Activated CD4-positive, alpha-beta T cell treated with anti-CD3 and anti-CD28 coated beads, Interleukin-2, amount 50 U/mL, for 16 hours (primary cell): ENCODE measurements around the gene HMX1.

Source experiments
- DNase-seq: peaks from one replicate; pipeline ENCODE4 v3.0.0-alpha.2; 2020

HMX1 gene

DNA sequence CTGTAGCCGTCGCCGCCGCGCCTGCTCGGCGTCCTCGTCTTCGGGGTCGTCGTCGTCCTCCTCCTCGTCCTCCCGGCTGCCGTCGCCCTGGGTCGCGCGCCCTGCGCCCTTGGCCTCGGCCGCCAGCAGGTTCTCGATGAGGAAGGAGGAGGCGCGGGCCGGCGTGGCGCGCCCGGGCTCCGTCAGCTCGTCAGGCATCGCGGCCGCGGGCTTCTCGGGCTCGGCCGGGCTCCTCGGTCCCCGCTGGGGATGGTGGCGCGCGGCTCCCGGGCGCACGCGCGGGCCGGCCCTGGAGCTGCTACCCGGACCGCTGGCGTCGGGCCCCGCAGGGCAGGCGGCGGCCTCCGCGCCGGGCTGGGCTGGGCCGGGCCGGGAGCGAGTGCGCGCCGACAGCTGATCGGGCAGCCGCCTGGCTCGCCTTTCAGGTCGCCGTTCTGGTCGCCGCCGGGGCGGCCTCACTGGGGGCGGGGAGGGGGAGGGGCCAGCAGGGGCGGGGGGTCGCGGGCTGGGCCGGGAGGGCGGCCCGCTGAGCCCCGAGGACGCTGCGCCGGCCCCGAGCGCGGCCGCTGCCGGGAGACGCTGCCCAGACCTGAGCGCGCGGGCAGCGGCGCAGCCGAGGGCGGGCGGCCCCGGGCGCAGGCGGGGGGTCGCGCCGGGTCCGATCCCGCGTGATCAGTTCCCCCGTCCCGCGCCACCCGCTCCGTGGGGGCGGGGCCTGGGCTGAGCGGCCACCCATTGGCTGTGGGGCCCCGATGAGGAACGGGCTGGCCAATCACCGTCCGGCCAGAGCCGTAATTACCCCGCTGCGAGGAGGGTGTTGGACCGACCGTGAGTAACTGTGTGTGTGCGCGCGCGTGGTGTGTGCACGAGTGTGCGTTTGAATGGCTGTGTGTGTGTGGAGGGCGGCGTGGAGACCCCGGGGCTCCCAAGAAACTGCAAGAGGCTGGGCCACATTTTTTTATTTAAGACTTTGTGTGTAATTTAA lies at the start of gene HMX1:
TSS of gene HMX1 (minus strand) at position 423 of the 985 bp plus-strand sequence. CDS start at position 198, 225 bp downstream.
- no peak for DNase-seq

DNA sequence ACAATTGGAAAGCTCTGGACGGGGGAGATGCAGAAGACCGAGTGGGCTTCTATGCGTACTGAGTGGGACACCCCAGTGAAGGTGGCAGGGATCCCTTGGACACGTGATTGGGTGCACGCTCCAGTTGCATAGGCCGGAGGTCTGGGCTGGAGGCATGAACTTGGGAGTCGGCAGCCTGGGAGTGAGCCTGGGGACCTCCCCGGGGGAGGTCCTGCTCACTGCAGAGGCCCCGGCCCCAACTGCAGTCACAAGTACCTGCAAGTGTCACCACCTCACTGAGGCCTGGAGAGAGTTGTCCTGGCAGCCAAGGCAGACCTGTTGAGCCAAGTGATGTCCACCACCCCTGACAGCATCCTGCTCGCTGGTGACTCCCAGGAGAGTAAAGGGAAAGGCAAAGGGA lies 49.3 kb upstream of the HMX1 start:
- no peak for DNase-seq

DNA sequence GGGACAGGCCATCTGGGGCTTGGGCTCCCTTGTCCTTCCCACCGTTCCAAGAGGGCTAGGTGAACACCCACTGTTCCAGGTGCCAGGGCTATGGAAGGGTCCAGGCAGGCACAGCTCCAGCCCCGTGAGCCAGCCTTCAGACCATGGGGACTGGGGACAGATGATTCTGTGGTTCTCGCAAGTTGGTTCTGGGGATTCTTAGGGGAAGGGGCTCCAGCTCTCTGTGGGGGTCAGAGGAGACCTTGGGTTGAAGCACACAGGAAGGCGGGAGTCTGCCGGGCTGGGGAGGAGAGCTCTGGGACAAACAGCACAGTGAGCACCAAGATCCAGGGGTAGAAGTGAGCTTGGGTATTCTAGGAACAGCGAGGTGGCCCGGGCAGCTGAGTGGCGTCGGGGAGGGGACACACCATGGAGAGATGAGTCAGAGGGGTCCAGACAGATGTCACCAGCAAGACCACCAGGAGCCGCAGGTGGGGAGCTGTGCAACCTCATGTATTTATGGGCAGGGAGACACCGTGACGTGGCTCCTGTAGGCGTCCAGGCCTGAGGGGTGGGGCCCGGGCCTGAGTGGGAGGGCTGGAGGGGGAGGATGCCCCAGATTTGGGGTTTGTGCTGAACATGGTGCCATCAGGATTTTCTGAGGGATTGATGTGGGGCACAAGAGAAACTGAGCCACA lies 48.8 kb upstream of the HMX1 start:
- no peak for DNase-seq

DNA sequence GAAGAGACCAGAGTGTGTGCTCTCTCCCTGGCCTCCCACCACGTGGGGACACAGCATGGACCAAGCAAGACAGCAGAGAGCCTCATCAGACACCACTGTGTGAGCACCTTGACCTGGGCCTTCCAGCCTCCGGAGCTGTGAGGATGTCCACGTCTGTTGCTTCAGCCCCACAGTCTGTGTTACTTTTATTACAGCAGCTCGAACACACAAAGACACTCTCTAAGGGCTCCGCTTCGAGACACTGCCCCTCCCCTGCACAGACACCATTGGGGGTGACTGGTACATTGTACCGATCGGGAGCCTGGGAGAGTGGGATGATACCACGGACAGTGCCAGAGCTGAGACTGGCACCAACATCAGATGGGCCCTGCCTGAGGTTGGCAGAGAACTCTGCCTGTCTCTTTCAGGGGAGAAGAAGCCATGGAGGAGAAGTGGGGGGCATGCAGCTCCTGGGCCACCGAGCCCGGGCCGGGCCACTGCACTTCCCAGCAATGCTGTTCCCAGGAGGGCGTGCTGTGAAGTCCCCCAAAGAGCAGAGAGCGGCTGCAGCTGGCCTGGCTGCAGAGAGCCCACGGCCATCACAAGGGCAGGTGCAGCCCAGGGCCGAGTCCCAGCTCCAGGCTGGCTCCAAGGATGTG lies 48.1 kb upstream of the HMX1 start:
- DNase-seq, result no peak

DNA sequence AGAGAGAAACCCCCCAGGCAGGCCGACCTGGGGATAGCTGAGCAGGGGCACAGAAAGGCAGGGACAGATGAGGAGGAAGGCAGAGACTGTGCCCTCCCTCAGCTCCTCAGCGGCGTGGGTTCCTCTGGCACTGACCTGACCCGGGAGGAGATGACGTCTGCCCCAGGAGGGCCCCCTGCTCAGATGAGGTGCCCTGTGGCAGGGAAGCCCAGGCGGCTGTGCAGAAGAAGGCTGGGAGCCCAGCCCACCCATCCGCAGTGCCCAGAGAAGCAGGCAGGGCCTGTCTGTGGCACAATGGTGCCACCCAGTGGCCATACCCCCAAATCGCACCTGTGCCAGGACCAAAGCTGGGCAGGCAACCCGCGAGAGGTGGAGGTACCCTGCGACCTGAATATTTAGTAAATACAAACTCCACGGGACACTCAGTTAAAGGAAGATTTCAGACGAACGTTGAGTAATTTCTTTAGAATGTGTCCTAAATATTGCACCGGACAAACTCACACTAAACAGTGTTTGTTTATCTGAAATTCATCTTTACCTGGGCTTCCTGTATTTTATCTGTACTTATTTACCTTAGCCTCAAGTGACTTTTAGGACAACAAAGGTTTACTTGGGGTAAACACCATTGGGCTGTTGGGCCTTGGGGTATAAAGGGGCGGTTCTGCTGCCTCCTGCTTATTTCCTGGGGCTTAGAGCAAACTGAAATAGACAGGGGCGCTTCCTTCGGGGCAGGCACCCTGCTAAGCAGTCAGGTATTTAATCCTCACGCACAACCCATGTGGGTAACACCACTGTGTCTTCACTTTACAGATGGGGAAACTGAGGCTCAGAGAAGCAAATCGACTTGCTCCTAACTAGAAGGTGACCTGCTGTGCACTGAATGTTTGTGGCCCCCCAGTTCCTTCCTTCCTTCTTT lies 46.5 kb upstream of the HMX1 start:
- peak; percentile 75 for DNase-seq

DNA sequence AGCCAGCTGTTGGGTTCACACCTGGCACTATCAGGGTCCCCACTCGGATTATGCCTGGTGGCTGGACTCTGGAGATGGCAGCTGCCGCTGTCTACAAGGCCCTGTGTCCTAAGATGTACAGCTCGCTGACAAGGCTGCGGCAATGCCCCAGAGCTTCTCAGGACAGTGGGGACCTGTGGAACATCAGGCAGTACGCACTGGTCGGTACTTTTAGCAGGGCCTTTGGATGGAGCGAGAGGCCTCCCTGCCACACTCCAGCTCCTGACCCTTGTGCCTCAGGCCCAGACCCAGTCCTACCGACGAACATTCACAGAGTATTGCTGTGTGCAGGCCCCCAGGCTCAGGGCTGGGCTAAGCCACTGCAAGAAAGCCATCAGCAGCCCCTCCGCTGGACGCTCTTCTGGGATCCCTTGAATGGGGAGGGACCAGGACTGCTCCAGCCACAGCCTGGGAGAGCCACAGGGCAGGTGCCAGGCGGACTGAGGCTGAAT lies 45.7 kb upstream of the HMX1 start:
- no peak for DNase-seq

DNA sequence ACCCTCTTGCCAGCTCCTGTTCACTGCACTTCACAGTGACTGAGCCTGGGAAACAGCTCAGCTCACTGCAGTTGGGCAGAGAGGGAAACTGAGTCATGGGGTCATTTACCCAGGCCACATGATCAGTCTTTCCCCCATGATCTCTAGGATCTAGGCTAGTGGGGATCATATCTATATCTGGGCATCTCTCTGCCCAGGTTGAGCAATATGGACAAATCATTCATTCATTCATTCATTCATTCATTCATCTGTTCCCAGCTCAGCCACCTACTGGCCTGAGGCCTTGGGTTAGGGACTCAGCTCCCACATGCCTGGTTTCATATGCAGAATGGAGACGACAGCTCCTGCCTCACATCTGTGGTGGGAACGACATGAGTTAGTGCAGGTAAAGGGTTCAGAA lies 45.3 kb upstream of the HMX1 start:
- DNase-seq, result no peak

DNA sequence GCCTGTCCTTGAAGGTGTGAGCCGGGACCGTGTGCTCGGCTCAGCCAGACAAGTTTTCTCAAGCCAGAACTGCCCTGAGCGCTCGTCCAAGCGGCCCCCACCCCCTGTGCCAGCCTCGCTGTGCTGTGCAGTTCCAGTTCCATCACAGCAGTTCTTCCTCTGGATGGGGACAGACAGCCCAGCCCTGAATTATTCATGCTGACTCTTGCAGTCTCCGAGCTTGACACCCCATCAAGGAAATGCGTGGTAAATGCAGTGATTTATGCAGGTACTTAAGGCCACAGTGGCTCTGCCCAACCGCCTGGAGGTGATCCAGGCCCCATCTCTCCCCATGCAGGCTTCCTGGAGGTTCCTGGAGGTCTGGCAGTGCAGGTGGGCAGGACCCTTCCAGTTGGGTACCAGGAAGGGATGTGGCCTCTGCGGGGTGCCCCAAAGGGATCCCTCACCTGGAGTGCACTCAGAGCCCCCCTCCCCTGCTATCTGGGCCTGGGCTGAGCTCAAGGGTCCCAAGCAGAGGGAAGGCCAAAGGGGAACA lies 44.8 kb upstream of the HMX1 start:
- no peak for DNase-seq

DNA sequence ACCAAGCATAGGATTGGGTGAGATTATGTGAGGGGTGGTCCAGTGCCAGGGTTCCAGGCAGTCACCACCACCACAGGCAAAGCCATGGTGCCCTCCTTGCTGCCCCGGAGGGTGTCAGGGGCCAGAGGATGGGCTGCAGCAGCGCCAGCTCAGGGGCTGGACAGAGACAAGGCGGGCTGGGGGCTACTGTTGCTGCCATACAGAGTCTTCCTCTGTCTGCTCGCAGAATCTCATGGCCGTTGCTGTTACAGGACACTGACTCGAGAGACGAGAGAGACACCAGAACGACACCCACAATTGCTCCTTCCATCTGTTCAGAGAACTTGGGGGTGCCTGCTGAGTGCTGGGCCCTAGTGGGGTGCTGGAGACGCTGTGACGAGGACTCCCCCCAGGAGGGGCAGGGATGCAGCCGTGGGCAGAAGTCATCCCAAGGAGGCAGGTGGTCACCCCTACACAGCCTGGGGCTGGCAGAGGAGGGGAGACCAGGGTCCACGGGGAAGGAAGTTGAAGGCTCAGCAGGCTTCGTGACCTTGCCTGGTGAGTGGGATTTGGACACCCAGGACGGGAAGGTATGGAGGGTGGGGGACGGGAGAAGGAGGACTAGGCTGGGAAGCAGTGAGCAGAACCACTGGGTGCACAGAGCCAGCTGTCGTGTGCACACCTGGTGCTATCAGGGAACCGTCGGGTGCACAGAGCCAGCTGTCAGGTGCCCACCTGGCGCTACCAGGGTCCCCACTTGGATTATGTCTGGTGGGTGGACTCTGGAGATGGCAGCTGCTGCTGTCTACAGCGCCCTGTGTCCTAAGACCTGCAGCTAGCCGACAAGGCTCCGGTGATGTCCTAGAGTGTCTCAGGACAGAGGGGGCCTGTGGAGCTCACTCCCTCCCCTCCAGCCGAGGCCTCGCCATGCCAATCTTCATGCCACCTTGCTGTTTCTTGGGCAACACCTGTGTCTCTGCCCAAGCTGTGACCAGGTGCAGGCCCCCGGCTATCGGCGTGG lies 43.9 kb upstream of the HMX1 start:
- no peak for DNase-seq

DNA sequence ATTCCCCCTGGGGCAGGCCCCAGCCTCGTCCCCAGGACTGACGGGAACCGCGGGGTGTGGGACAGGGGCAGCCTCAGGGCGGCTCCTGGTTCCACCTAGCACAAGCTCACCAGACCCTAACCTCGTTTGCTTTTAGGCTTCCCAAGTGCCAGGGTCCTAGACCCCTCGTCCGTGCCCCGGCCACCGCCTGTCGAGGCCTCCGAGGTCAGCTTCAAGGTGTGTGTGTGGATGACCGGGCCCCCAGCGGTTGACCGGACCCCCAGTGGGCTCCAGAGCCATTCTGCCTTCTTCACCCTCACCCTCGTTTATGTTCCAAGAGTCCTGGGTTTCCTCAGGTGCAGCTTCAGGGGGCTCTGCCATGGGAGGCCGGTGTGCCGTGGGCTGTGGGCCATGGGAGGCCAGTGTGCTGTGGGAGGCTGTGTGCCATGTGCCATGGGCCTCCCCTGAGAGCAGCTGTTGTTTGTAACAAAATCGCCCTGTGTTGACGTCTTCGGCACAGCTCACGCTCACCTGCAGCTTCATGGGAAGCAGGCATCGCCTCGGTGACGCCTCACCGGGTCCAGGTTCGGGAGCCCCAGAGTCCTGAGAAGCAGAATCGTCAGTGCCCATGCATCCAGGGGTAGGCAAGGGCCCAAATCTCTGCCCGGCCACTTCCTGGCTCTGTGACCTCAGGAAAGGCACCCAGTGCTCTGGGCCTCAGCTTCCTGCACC lies 43.0 kb upstream of the HMX1 start:
- no peak for DNase-seq

DNA sequence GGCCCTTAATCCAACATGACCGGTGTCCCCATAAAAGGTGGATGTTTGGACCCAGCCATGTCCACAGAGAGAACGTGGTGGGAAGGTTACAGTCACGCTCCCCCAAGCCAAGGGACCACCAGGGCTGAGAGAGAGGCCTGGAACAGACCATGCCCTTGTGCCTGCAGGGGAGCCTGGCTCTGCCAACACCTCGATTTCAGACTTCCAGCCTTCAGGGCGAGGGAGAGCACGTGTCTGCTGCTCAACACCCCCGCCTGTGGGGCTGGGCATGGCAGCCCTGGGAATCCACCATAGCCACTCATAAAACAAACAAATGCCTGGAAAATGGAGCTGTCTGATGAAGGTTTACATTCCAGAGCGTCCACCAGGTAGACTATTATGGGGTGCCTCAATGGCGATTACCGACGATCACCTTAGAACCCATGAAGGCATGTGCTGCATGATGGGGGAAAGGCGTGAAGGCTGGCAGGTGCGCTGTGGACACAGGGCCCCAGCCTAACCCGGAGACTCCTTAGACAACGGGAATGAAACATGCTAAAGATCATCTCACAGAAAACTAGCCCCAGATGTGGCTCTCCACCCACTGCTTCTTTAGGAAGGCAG lies 42.3 kb upstream of the HMX1 start:
- DNase-seq, result no peak

DNA sequence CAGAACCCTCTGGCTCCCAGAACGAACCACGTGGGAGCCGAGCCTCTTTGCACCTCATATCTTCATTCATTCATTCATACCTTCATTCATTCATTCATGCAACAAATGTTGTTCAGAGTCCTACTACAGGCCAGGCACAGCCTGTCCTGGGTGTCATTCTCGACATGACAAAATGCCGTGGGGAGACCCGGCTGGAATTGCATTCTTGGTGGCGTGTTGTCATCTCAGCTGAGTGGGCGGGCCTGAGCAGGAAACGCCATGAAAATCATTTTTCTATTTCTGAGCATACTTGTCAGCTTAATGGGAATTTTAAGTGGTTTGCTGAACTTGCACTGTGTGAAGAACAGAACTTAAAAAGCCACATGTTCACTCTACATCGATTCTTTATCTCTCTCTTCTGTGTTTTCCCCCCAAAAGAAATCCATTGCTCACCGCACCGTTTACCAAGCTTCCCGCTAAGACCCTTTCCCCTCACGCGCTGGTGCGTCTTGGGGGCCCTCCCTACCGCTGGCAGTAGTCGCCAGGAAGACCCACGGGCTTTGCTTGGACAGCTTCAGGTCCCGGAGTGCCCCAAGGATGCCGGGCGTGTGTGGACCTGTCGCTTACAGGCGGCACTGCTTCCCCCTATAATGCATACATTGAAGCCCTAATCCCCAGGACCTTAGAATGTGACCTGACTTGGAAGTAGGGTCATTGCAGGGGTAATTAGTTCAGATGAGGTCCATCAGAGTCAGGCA lies 41.6 kb upstream of the HMX1 start:
- no peak for DNase-seq

DNA sequence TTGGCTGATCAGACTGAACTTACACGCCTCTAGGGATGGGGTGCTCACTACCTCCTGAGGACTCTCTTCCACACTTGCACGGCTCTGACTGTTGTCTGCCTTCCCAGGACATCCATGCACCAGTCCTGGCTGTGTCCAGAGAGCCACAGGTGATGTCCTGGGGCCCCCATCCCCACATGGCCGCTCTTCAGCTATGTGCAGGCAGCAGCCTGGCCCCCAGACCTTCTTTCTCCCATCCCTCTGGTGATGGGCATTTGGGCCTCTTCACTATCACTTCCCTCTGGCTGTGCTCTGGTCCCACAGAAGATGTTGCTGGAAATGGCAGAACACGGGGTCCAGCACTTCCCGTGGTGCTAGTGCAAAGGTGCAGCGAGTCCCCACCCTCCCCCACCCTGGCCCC lies 40.9 kb upstream of the HMX1 start:
- no peak for DNase-seq

DNA sequence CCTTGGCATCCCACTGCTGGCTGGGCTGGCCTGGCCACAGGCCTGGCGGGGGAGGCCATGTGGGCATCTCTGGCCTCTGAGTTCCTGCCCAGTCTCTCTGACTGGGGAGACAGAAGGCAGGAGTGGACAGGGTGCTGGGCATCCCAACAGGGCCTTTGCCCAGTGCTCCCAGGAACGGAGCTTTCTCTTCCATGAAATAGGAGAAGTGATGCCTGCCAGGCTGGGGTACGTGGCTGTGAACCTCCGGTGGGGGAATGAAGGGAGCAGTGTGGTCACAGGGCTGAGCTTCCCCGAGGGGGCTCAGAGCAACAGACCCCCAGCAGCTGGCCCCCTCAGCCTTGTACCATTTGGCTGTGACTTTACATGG lies 40.4 kb upstream of the HMX1 start:
- no peak for DNase-seq

DNA sequence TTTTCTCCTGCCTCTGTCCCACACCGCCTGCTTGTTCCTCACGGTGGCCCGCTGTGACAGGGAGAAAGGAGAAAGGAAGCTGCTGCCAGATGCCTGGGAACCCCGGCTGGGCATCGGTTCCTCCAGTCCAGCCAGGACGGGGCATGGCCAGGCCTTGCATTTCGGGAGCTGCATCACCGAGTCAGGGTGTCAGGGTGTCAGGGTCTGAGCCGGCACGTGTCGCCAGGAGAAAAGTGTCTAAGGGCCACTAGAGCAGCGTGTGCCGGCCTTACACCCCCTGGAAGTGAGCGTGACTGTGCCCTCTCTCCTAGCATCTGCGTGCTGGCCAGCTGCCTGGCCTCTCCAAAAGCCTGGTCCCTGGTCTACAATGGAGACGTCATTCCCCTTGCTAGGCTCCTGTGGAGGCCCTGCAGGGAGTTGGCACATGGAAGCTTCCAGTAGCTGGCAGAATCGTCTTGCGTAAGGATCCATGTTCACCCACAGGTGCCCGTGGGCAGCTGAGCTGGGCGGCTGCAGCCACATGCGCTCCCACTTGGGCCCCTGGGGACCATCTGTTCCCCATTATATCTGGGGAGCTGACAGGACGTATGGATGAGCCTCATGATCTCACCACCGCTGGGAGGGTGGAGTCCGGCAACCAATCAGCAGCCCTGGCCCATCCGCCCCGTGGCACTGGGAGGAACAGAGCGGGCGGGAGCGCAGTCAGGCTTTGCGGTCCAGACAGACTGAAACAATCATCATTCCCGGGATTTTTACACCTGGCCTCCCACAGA lies 39.9 kb upstream of the HMX1 start:
- no peak for DNase-seq

DNA sequence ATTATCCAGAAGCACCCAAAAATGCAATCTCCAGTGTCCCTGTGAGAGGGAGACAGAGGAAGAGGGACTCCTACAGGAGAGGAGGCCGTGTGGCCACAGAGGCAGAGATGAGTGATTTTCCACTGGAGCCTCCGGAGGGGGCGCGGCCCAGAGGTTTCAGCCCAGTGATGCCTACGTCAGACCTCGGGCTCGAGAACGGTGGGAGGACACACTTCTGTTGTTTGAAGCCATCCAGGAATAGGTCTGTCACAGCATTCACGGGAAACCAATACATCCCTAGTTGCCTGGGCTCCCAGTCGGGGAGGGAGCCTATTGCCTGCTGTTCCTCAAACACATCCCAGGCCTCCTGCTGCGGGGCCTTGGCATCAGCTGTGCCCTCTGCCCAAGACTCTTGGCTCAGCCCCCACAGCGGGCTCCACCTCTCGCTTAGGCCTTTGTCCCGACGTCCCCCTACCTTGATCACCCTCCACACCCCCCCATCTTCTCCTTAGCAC lies 39.2 kb upstream of the HMX1 start:
- no peak for DNase-seq

DNA sequence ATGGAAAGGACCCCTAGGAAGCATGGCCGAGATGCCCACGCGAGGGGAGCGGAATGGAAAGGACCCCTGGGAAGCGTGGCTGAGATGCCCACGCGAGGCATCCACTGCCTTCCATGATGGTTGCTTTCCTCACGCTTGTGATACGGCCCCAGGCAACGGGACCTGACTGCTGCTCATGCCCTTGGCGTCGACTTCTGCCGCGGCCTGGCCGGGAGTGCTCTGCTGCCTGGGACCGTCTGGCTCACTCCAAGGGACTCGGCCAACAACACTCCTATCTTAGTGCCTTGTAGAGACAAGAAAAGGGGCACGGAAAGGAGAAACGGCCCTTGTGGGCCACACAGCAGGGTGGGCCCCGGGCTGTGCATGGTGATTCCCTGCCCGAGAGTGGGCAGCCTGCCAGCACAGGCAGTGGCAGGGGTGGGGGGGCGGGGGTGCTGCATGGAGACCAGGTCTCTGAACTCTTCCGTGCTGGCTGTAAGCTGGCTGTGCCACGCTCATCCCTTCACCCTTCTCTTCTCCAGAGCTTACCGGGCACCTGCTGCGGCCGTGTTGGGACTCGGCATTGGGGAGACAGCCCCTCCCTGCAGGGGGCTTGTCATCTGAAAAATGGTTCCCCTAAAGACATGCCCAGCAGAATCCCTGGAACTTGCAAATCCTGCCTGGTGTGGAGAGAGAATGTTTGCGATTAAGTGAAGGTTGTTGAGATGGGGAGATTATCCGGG lies 38.6 kb upstream of the HMX1 start:
- DNase-seq, result no peak
